NB4 (cell line): Measurements from ENCODE around the gene ZNF618.

Experiments
- CTCF ChIP-seq: IDR thresholded peaks from one replicate; pipeline ENCODE4 v1.5.1; 2012; ENCODE audit warnings: low read depth, low read length
- POLR2A ChIP-seq: IDR thresholded peaks from 2 replicates; pipeline ENCODE4 v1.6.1; 2011; ENCODE audit warnings: mild to moderate bottlenecking; ENCODE audit not compliant: insufficient read length; ENCODE audit errors: extremely low read depth

GRCh38 chr9:113858282-113858681, 17.8 kb upstream of the ZNF618 start:
- TF ChIP-seq POLR2A = no peak
- no peak for TF ChIP-seq CTCF
